Glutamatergic neuron (in vitro differentiated cells): ENCODE data around the gene MSL2. TPM values are rescaled to one million over a fixed set of nuclear protein-coding genes. Genes with fewer than 3 reads are reported as not detected.
"Not testable (repeated sequence)": the region's sequence is repeated elsewhere in the genome, so short reads cannot be mapped to it uniquely, and the experiment has no call there.

Experiments used
- DNase-seq: peaks from one replicate; pipeline ENCODE4 v3.0.0; 2022
- H3K27ac Mint-ChIP-seq: one replicate; pipeline ENCODE4 v1.8.0; 2020; ENCODE audit warnings: mild to moderate bottlenecking, mixed read lengths, inconsistent platforms; ENCODE audit not compliant: unreplicated experiment
- H3K27me3 Mint-ChIP-seq: one replicate; pipeline ENCODE4 v1.8.0; 2020; ENCODE audit warnings: mild to moderate bottlenecking, moderate library complexity, mixed read lengths, inconsistent platforms; ENCODE audit not compliant: unreplicated experiment
- H3K36me3 Mint-ChIP-seq: one replicate; pipeline ENCODE4 v1.8.0; 2020; ENCODE audit warnings: mild to moderate bottlenecking, mixed read lengths, inconsistent platforms; ENCODE audit not compliant: unreplicated experiment
- H3K4me1 Mint-ChIP-seq: one replicate; pipeline ENCODE4 v1.8.0; 2020; ENCODE audit warnings: mild to moderate bottlenecking, low read depth, mixed read lengths, inconsistent platforms; ENCODE audit not compliant: unreplicated experiment
- H3K4me3 Mint-ChIP-seq: one replicate; pipeline ENCODE4 v1.8.0; 2020; ENCODE audit warnings: mild to moderate bottlenecking, mixed read lengths, inconsistent platforms; ENCODE audit not compliant: unreplicated experiment
- H3K9me3 Mint-ChIP-seq: one replicate; pipeline ENCODE4 v1.8.0; 2020; ENCODE audit warnings: mild to moderate bottlenecking, moderate library complexity, mixed read lengths, inconsistent platforms; ENCODE audit not compliant: unreplicated experiment
- CTCF ChIP-seq: fragments of 200-600 bp; sonication (generic); IDR thresholded peaks from one replicate; pipeline ENCODE4 v1.5.0; 2021; ENCODE audit not compliant: partially characterized antibody, unreplicated experiment
- total RNA-seq: library from RNA; stranded (reverse); fragmentation: NEBNext Ultra II Directional; extraction: Animal tissue kit (Norgen Biotek cat#: 25700); gene quantifications from one replicate; pipeline ENCODE4 v1.2.1, GENCODE V29; 2021; ENCODE audit not compliant: unreplicated experiment

MSL2 gene
- total RNA-seq, 1 donor from 2014 or later, result 32.8 TPM

GRCh38 chr3:136152176-136152843 lies 43.8 kb downstream of the MSL2 start:
- Mint-ChIP-seq H3K36me3 (no peaks in the 10 kb centered on the region), H3K27me3 (no peaks in the 10 kb centered on the region), H3K27ac (no peak overlapping the region), H3K4me1 (peaks cover 6% of the 10 kb centered on the region), H3K9me3 (peaks cover 6% of the 10 kb centered on the region), H3K4me3 (no peak overlapping the region)
- no peak for TF ChIP-seq CTCF
- DNase-seq, result no peak

DNA sequence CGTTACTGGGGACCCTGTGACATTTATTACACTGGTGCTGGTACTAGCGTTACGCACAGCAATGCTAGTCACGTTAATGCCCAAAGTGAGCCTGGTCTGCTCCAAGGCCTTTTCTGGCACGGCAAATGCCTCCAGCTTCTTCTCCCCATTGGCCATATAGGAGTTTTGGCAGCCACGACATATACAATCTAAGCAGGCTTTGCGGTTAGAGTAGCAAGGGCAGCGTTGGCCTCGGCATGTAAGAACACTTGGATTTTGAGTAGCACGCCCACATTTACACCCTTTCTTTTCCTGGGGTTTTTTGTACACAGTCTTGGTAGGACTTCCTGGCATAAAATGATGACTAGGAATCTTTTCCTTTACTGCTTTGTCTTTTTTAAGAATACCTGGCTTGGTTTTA lies 44.9 kb downstream of the MSL2 start:
- H3K4me3 Mint-ChIP-seq, result no peak overlapping the region
- H3K27me3 Mint-ChIP-seq, result no peaks in the 10 kb centered on the region
- H3K4me1 Mint-ChIP-seq, result peaks cover 6% of the 10 kb centered on the region
- peaks cover 6% of the 10 kb centered on the region for H3K9me3 Mint-ChIP-seq
- no peak for DNase-seq
- no peaks in the 10 kb centered on the region for H3K36me3 Mint-ChIP-seq
- H3K27ac Mint-ChIP-seq, result no peak overlapping the region
- no peak for TF ChIP-seq CTCF

DNA sequence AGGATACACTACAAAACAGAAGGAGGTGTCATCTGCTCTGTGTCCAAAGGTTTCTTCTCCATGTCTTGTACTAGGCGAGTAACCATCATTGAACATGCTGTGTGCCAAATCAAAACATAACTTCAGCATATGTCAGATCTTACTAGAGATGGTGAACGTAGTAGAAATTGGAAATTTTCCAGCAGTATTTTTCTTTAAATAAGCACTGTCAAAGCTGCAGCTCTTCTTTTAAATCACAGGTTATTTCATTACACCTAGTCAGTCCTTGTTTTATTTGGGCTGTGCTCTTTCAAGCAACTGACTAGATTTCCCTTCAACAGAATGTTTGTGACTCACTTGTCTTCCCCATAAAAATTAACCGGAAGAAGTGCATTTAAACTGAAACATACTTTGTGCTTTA lies 46.5 kb downstream of the MSL2 start:
- TF ChIP-seq CTCF, result no peak
- Mint-ChIP-seq H3K4me1 (peaks cover 6% of the 10 kb centered on the region), H3K36me3 (no peaks in the 10 kb centered on the region), H3K27ac (no peak overlapping the region), H3K27me3 (no peaks in the 10 kb centered on the region), H3K9me3 (peaks cover 6% of the 10 kb centered on the region), H3K4me3 (no peak overlapping the region)
- DNase-seq, result no peak

DNA sequence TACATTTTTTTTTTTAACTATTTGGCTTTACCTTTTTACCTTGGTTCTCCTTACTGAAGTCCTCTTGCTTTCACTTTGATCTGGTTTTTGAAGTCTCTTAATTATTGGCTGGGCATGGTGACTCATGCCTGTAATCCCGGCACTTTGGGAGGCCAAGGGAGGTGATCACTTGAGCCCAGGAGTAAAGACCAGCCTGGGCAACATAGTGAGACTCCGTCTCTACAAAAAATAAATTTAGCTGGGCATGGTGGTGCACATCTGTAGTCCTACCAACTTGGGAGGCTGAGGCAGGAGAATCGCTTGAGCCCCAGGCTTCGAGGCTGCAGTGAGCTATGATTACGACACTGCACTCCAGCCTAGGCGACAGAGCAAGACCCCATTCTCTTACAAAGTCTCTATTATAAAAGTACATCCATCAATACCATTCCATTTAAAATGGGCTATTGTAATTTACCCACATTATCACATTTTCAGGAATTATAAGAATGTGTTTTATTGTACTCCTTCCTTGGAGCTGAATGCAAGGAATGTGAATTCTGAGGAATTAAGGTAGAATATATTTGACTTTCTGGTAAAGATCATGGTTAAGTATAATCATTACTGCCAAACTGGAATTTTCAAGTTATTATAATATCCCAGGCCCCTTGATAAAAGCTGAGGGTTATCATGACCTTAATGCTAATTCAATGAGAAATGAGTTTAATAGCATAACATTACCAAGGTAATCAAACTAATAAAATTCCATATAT lies 49.0 kb downstream of the MSL2 start:
- Mint-ChIP-seq H3K4me3 (no peak overlapping the region), H3K4me1 (peaks cover 6% of the 10 kb centered on the region), H3K27ac (no peak overlapping the region), H3K27me3 (no peaks in the 10 kb centered on the region), H3K9me3 (peaks cover 1% of the 10 kb centered on the region), H3K36me3 (no peaks in the 10 kb centered on the region)
- DNase-seq, result no peak
- TF ChIP-seq CTCF, result no peak

- not testable (repeated sequence) for H3K27ac Mint-ChIP-seq, H3K4me3 Mint-ChIP-seq, DNase-seq, H3K27me3 Mint-ChIP-seq, H3K36me3 Mint-ChIP-seq, H3K4me1 Mint-ChIP-seq, H3K9me3 Mint-ChIP-seq
These were observed 51.7 kb downstream of the MSL2 start for GRCh38 chr3:136144397-136144796.
